ENCODE results near the gene ELFN1.
A peak's percentile ranks its signal among the peaks of the same experiment; 100 is the strongest.

The ELFN1 gene

GRCh38 chr7:1651891-1652290 lies 18.2 kb upstream of the ELFN1 start:
- Histone ChIP-seq H3K36me3 (ENCODE audit: insufficient read depth, low read length) (no peaks in the 10 kb centered on the region), H3K27me3 (ENCODE audit: control insufficient read depth in 1 of 2, insufficient read depth in 2 of 2, low read length in 2 of 2) (peaks cover 0 to 34% of the 10 kb centered on the region in 2 donors)

GRCh38 chr7:1653500-1653899 lies 16.6 kb upstream of the ELFN1 start:
- Histone ChIP-seq H3K9me3 (ENCODE audit: low read length) (no peaks in the 10 kb centered on the region), H3K36me3 (ENCODE audit: insufficient read depth, low read length) (no peaks in the 10 kb centered on the region), H3K27ac (ENCODE audit: low read depth, low read length) (no peak overlapping the region), H3K4me1 (ENCODE audit: insufficient read depth, low read length) (no peaks in the 10 kb centered on the region), H3K9ac (ENCODE audit: low read length) (no peak overlapping the region), H3K4me3 (ENCODE audit: low read depth in 1 of 2, low read length in 2 of 2) (no peak overlapping the region), H3K27me3 (ENCODE audit: control insufficient read depth in 1 of 2, insufficient read depth in 2 of 2, low read length in 2 of 2) (peaks cover 0 to 38% of the 10 kb centered on the region in 2 donors)

More at GRCh38 chr7:1651891-1652290, 18.2 kb upstream of the ELFN1 start:
- Histone ChIP-seq H3K9ac (ENCODE audit: low read length) (no peak overlapping the region), H3K27ac (ENCODE audit: low read depth, low read length) (no peak overlapping the region), H3K9me3 (ENCODE audit: low read length) (no peaks in the 10 kb centered on the region), H3K4me1 (ENCODE audit: insufficient read depth, low read length) (no peaks in the 10 kb centered on the region), H3K4me3 (ENCODE audit: low read depth in 1 of 2, low read length in 2 of 2) (no peak overlapping the region)

- Histone ChIP-seq H3K4me3 (ENCODE audit: low read depth in 1 of 2, low read length in 2 of 2) (no peak overlapping the region), H3K27me3 (ENCODE audit: control insufficient read depth in 1 of 2, insufficient read depth in 2 of 2, low read length in 2 of 2) (peaks cover 0 to 34% of the 10 kb centered on the region in 2 donors), H3K27ac (ENCODE audit: low read depth, low read length) (no peak overlapping the region), H3K9me3 (ENCODE audit: low read length) (no peaks in the 10 kb centered on the region), H3K36me3 (ENCODE audit: insufficient read depth, low read length) (no peaks in the 10 kb centered on the region), H3K9ac (ENCODE audit: low read length) (no peak overlapping the region), H3K4me1 (ENCODE audit: insufficient read depth, low read length) (no peaks in the 10 kb centered on the region)
Observed at GRCh38 chr7:1654111-1654510, 16.0 kb upstream of the ELFN1 start.

- H3K9ac ChIP-seq (ENCODE audit: low read length): no peak overlapping the region
- H3K27ac ChIP-seq (ENCODE audit: low read depth, low read length): no peak overlapping the region
- no peaks in the 10 kb centered on the region for H3K36me3 ChIP-seq (ENCODE audit: insufficient read depth, low read length)
- no peaks in the 10 kb centered on the region for H3K4me1 ChIP-seq (ENCODE audit: insufficient read depth, low read length)
- H3K9me3 ChIP-seq (ENCODE audit: low read length): no peaks in the 10 kb centered on the region
- H3K4me3 ChIP-seq (ENCODE audit: low read depth in 1 of 2, low read length in 2 of 2): no peak overlapping the region
- peaks cover 0 to 34% of the 10 kb centered on the region in 2 donors for H3K27me3 ChIP-seq (ENCODE audit: control insufficient read depth in 1 of 2, insufficient read depth in 2 of 2, low read length in 2 of 2)
Observed at GRCh38 chr7:1654738-1655475, 15.2 kb upstream of the ELFN1 start.

- Histone ChIP-seq H3K9ac (ENCODE audit: low read length) (no peak overlapping the region), H3K27me3 (ENCODE audit: control insufficient read depth in 1 of 2, insufficient read depth in 2 of 2, low read length in 2 of 2) (peaks cover 16 to 42% of the 10 kb centered on the region in 2 donors), H3K9me3 (ENCODE audit: low read length) (no peaks in the 10 kb centered on the region), H3K27ac (ENCODE audit: low read depth, low read length) (no peak overlapping the region), H3K36me3 (ENCODE audit: insufficient read depth, low read length) (no peaks in the 10 kb centered on the region), H3K4me1 (ENCODE audit: insufficient read depth, low read length) (no peaks in the 10 kb centered on the region), H3K4me3 (ENCODE audit: low read depth in 1 of 2, low read length in 2 of 2) (no peak overlapping the region)
Observed at GRCh38 chr7:1659696-1660095, 10.4 kb upstream of the ELFN1 start.

GRCh38 chr7:1661461-1661860 lies 8.6 kb upstream of the ELFN1 start:
- no peaks in the 10 kb centered on the region for H3K4me1 ChIP-seq (ENCODE audit: insufficient read depth, low read length)
- H3K9me3 ChIP-seq (ENCODE audit: low read length): no peaks in the 10 kb centered on the region
- H3K36me3 ChIP-seq (ENCODE audit: insufficient read depth, low read length): no peaks in the 10 kb centered on the region
- peaks cover 16 to 47% of the 10 kb centered on the region in 2 donors for H3K27me3 ChIP-seq (ENCODE audit: control insufficient read depth in 1 of 2, insufficient read depth in 2 of 2, low read length in 2 of 2)
- no peak overlapping the region for H3K9ac ChIP-seq (ENCODE audit: low read length)
- no peak overlapping the region for H3K4me3 ChIP-seq (ENCODE audit: low read depth in 1 of 2, low read length in 2 of 2)
- H3K27ac ChIP-seq (ENCODE audit: low read depth, low read length): no peak overlapping the region

- H3K4me3 ChIP-seq (ENCODE audit: low read depth in 1 of 2, low read length in 2 of 2): no peak overlapping the region
- H3K9me3 ChIP-seq (ENCODE audit: low read length): no peaks in the 10 kb centered on the region
- H3K27ac ChIP-seq (ENCODE audit: low read depth, low read length): no peak overlapping the region
- no peak overlapping the region for H3K9ac ChIP-seq (ENCODE audit: low read length)
- no peaks in the 10 kb centered on the region for H3K4me1 ChIP-seq (ENCODE audit: insufficient read depth, low read length)
- peaks cover 16 to 52% of the 10 kb centered on the region in 2 donors for H3K27me3 ChIP-seq (ENCODE audit: control insufficient read depth in 1 of 2, insufficient read depth in 2 of 2, low read length in 2 of 2)
- H3K36me3 ChIP-seq (ENCODE audit: insufficient read depth, low read length): no peaks in the 10 kb centered on the region
Observed at GRCh38 chr7:1662101-1662500, 8.0 kb upstream of the ELFN1 start.

GRCh38 chr7:1662767-1663166 lies 7.3 kb upstream of the ELFN1 start:
- Histone ChIP-seq H3K4me3 (ENCODE audit: low read depth in 1 of 2, low read length in 2 of 2) (no peak overlapping the region), H3K9me3 (ENCODE audit: low read length) (no peaks in the 10 kb centered on the region), H3K36me3 (ENCODE audit: insufficient read depth, low read length) (no peaks in the 10 kb centered on the region), H3K27me3 (ENCODE audit: control insufficient read depth in 1 of 2, insufficient read depth in 2 of 2, low read length in 2 of 2) (peaks cover 16 to 57% of the 10 kb centered on the region in 2 donors), H3K4me1 (ENCODE audit: insufficient read depth, low read length) (no peaks in the 10 kb centered on the region), H3K9ac (ENCODE audit: low read length) (no peak overlapping the region), H3K27ac (ENCODE audit: low read depth, low read length) (no peak overlapping the region)

- Histone ChIP-seq H3K27me3 (ENCODE audit: control insufficient read depth in 1 of 2, insufficient read depth in 2 of 2, low read length in 2 of 2) (peaks cover 16 to 59% of the 10 kb centered on the region in 2 donors), H3K9me3 (ENCODE audit: low read length) (no peaks in the 10 kb centered on the region), H3K36me3 (ENCODE audit: insufficient read depth, low read length) (no peaks in the 10 kb centered on the region), H3K4me3 (ENCODE audit: low read depth in 1 of 2, low read length in 2 of 2) (no peak overlapping the region), H3K9ac (ENCODE audit: low read length) (no peak overlapping the region), H3K4me1 (ENCODE audit: insufficient read depth, low read length) (no peaks in the 10 kb centered on the region), H3K27ac (ENCODE audit: low read depth, low read length) (no peak overlapping the region)
Observed at GRCh38 chr7:1663223-1663622, 6.9 kb upstream of the ELFN1 start.

- peaks cover 16 to 68% of the 10 kb centered on the region in 2 donors for H3K27me3 ChIP-seq (ENCODE audit: control insufficient read depth in 1 of 2, insufficient read depth in 2 of 2, low read length in 2 of 2)
- no peak overlapping the region for H3K4me3 ChIP-seq (ENCODE audit: low read depth in 1 of 2, low read length in 2 of 2)
- H3K27ac ChIP-seq (ENCODE audit: low read depth, low read length): no peak overlapping the region
- H3K9me3 ChIP-seq (ENCODE audit: low read length): no peaks in the 10 kb centered on the region
- no peaks in the 10 kb centered on the region for H3K36me3 ChIP-seq (ENCODE audit: insufficient read depth, low read length)
- H3K4me1 ChIP-seq (ENCODE audit: insufficient read depth, low read length): no peaks in the 10 kb centered on the region
- no peak overlapping the region for H3K9ac ChIP-seq (ENCODE audit: low read length)
Observed at GRCh38 chr7:1663857-1664651, 6.0 kb upstream of the ELFN1 start.

- no peaks in the 10 kb centered on the region for H3K9me3 ChIP-seq (ENCODE audit: low read length)
- H3K9ac ChIP-seq (ENCODE audit: low read length): no peak overlapping the region
- H3K4me3 ChIP-seq (ENCODE audit: low read depth in 1 of 2, low read length in 2 of 2): peak overlapping the region; percentile 23 to 38
- H3K36me3 ChIP-seq (ENCODE audit: insufficient read depth, low read length): no peaks in the 10 kb centered on the region
- peaks cover 16 to 73% of the 10 kb centered on the region in 2 donors for H3K27me3 ChIP-seq (ENCODE audit: control insufficient read depth in 1 of 2, insufficient read depth in 2 of 2, low read length in 2 of 2)
- H3K4me1 ChIP-seq (ENCODE audit: insufficient read depth, low read length): no peaks in the 10 kb centered on the region
- no peak overlapping the region for H3K27ac ChIP-seq (ENCODE audit: low read depth, low read length)
Observed at GRCh38 chr7:1664711-1665548, 5.1 kb upstream of the ELFN1 start.
